UCSD-AML1 (cell line): ENCODE measurements around the gene LRP4.
A peak's percentile ranks its signal among the peaks of the same experiment; 100 is the strongest.
"Not testable (repeated sequence)": the region's sequence is repeated elsewhere in the genome, so short reads cannot be mapped to it uniquely, and the experiment has no call there.

ENCODE experiments used
- DNase-seq: peaks from one replicate; lab custom pipeline; 2025; ENCODE audit not compliant: unreplicated experiment; lab: John Stamatoyannopoulos, UW

LRP4 gene, protein sequence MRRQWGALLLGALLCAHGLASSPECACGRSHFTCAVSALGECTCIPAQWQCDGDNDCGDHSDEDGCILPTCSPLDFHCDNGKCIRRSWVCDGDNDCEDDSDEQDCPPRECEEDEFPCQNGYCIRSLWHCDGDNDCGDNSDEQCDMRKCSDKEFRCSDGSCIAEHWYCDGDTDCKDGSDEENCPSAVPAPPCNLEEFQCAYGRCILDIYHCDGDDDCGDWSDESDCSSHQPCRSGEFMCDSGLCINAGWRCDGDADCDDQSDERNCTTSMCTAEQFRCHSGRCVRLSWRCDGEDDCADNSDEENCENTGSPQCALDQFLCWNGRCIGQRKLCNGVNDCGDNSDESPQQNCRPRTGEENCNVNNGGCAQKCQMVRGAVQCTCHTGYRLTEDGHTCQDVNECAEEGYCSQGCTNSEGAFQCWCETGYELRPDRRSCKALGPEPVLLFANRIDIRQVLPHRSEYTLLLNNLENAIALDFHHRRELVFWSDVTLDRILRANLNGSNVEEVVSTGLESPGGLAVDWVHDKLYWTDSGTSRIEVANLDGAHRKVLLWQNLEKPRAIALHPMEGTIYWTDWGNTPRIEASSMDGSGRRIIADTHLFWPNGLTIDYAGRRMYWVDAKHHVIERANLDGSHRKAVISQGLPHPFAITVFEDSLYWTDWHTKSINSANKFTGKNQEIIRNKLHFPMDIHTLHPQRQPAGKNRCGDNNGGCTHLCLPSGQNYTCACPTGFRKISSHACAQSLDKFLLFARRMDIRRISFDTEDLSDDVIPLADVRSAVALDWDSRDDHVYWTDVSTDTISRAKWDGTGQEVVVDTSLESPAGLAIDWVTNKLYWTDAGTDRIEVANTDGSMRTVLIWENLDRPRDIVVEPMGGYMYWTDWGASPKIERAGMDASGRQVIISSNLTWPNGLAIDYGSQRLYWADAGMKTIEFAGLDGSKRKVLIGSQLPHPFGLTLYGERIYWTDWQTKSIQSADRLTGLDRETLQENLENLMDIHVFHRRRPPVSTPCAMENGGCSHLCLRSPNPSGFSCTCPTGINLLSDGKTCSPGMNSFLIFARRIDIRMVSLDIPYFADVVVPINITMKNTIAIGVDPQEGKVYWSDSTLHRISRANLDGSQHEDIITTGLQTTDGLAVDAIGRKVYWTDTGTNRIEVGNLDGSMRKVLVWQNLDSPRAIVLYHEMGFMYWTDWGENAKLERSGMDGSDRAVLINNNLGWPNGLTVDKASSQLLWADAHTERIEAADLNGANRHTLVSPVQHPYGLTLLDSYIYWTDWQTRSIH (N-terminal part only)

GRCh38 chr11:46918083-46918787 lies at the start of gene LRP4:
Gene LRP4, minus strand, starts transcription at chr11:46918550. Its CDS starts 171 bp downstream, at chr11:46918379.
- no peak for DNase-seq

DNA sequence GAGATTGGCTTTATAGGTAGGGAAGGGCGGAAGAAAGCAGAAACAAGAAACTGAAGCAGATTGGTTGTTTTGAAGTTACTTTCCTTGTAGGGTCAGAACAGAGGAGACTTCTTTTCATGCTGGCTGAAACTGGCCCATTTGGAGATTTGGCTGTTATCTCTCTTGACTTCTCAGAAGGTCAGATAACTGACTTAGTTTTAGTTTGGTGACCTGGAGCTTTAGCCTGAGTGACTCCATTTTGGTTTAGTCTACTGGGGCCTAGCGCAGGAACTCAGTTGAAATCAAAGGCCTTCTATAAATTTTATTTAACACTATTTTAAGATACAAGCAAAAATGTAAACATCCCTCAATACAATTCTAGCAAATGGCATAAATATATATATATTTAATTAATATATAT lies 49.6 kb upstream of the LRP4 start:
- no peak for DNase-seq

DNA sequence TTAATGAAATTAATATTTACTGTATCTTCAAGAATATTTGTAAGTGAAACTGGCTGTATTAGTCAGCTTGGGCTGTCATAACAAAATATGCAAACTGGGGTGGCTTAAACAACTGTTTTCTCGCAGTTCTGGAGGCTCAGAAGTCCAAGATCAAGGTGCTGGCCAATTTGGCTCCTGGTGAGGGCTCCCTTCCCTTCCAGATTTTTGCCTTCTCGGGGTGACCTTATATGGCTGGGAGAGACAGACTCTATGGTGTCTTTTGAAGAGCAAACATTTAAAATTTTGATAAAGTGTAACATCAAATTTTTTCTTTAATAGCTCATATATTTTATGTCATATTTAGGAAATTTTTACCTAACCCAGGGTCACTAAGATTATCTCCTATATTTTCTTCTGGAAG lies 48.4 kb upstream of the LRP4 start:
- DNase-seq: no peak

GRCh38 chr11:46963844-46964243 lies 45.5 kb upstream of the LRP4 start:
- DNase-seq: no peak

DNA sequence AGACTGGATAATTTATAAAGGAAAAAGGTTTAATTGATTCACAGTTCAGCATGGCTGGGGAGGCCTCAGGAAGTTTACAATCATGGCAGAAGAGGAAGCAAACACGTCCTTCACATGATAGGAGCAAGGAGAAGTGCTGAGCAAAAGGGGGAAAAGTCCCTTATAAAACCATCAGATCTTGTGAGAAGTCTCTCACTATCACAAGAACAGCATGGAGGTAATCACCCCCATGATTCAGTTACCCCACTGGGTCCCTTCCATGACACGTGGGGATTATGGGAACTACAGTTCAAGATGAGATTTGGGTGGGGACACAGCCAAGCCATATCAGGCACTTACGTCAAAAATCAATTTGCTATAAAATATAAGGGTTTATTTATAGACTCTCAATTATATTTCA lies 43.5 kb upstream of the LRP4 start:
- not testable (repeated sequence) for DNase-seq

DNA sequence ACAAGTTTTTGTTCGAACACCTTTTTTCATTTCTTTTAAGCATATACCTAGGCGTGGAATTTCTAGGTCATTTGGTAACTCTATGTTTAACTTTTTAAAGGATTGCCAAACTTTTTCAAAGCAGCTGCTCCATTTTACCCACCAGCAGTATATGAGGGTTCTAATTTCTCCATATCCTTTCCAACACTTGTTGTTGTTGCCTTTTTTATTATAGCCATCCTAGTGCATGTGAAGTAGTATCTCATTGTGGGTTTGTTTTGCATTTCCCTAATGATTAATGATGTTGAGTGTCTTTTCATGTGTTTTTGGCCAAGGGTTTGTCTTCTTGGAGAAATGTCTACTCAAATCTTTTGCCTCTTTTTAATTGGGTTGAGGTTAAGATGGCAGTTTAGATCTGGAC lies 42.7 kb upstream of the LRP4 start:
- DNase-seq: no peak

GRCh38 chr11:46958777-46959176 lies 40.4 kb upstream of the LRP4 start:
- no peak for DNase-seq

- DNase-seq: no peak
Measured at GRCh38 chr11:46953093-46953492, 34.7 kb upstream of the LRP4 start.

DNA sequence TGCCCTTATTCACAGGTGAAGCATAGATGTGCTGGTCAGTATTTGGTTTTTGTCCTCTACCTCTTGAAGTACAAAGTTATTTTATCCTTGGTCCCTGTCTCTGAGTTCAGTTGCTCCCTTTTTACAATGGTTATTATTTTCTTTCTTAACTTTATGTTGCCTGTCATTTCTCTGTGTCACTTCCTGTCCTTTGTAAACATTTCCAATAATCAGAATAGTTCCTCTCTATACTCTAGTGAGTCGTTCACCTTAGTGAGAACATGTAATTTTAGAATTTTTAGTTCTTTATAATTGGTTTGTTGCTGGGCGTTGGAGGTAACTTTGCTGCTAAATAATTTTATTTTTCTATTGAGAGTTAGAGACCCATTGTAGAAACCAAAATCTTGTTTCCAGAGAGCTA lies 34.2 kb upstream of the LRP4 start:
- no peak for DNase-seq

DNA sequence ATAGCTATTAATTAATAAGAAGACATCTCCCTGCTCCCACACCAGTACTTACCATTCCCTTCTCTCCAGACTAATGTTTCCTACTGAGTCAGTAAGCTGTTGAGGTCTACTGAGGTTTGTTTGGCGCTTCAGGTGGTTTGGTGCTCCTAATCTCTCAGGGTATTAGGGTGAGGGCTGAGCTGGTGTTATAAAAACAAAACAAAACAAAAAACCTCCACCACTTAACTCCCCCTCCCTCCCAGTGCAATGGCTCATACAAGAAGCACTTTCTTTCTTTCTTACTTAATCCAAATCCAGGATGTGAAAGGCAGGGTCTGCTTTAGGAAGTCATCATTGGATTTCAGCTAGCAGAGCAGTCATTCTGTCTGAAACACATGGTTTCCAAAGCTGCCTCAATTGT lies 33.5 kb upstream of the LRP4 start:
- no peak for DNase-seq

DNA sequence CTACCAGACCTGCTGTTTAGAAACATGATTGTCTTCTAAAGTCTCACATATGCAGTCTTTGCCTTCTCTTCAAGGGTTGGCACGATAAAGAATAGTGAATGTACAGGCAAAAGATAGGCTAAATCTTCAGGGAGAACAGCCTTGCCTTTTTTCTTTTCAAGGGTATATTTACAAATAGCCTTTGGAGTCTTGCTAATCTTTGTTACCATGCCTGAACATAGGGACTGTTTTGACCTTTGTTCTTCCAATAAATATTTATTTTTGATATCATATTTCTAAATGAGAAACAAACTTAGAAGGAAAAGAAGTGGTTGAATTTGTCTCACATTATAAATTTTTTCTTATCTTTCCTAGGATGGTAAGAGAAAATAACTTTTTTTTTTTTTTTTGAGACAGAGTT lies 30.9 kb upstream of the LRP4 start:
- no peak for DNase-seq

GRCh38 chr11:46948378-46949131 lies 30.2 kb upstream of the LRP4 start:
- no peak for DNase-seq

- no peak for DNase-seq
Measured at GRCh38 chr11:46947399-46948077, 29.2 kb upstream of the LRP4 start.

GRCh38 chr11:46944356-46945075 lies 26.2 kb upstream of the LRP4 start:
- DNase-seq: no peak

GRCh38 chr11:46942172-46942571 lies 23.8 kb upstream of the LRP4 start:
- no peak for DNase-seq

DNA sequence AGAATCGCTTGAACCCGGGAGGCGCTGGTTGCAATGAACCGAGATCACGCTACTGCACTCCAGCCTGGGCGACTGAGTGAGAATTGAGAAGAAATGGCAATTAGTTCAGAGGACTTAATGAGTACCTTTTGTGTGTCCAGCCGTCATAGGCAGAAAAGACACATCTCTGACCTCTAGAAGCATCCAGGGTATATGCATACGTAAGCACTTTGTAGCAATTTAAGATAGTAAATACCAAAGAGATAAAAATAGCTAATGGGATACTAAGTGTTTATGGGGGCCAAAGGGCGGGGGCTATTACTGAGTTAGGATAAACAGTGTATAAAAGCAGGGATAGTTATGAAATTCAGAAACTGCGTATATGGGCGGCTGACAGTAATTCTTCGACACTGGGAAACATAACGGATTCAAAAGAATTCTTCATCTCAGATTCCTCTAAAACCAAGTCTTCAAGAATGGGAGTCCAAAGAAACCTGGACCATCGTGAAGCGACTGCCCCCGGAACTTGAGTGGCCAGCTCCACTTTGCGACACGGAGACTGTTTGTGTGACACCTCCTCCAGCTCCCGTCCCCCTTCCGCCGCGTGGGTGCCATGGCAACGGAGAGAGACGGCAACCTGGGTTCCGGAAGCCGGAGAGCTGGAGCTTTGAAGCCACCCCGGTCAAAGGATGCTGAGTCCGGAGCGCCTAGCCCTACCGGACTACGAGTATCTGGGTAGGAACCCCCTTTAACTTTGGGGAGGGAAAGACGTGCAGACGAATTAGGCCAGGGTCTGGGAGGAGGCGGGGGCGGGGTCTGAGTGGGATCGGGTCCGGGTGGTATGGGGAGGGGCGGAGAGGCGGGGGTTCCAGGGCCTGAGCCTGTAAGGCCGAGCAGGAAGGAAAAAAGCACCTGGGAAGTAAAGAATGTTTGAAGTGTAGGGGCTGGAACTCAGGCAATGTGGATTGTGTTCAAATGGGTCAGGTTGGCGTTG lies 18.1 kb upstream of the LRP4 start, which contains the start of gene CSTPP1:
CSTPP1 (plus strand) TSS at position 624 of the 973 bp plus-strand sequence; CDS start at position 669, 45 bp downstream.
- peak; percentile 90 for DNase-seq

DNA sequence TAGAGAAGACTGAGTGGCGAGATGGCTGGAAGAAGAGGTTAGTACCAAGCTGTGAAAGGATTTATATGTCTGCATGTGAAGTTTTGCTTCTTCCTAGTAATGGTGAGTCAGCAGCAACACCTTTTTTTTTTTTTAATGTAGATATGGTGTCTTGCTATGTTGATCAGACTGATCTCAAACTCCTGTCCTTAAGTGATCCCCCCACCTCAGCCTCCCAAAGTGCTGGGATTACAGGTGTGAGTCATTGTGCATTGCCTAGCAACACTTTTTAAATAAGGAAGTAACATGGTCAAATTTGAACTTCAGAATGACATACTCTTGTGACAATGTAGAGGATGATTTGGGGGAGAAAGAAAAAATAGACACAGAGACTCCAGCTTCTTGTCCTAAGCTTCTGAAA lies 11.7 kb upstream of the LRP4 start:
- DNase-seq: no peak
